MM.1S (cell line): ENCODE results near the gene MAN1C1.

Experiments used
- EZH2 ChIP-seq: fragments of 300-600 bp; sonication (generic); optimal IDR thresholded peaks from 2 replicates; pipeline ENCODE3; 2017; ENCODE audit warnings: low read depth, mild to moderate bottlenecking, antibody characterized with exemption, low read length, mixed read lengths
- EZH2phosphoT487 ChIP-seq: fragments of 300-600 bp; sonication (generic); IDR thresholded peaks from 2 replicates; pipeline ENCODE4 v1.6.1; 2018; ENCODE audit warnings: antibody characterized with exemption, low read length
- TF ChIP-seq, protein P1 (sequence below): fragments of 300-600 bp; sonication (generic); IDR thresholded peaks from 2 replicates; pipeline ENCODE4 v1.5.1; 2016; ENCODE audit warnings: antibody characterized with exemption, low read length, mixed read lengths

- TF ChIP-seq, protein P1, sequence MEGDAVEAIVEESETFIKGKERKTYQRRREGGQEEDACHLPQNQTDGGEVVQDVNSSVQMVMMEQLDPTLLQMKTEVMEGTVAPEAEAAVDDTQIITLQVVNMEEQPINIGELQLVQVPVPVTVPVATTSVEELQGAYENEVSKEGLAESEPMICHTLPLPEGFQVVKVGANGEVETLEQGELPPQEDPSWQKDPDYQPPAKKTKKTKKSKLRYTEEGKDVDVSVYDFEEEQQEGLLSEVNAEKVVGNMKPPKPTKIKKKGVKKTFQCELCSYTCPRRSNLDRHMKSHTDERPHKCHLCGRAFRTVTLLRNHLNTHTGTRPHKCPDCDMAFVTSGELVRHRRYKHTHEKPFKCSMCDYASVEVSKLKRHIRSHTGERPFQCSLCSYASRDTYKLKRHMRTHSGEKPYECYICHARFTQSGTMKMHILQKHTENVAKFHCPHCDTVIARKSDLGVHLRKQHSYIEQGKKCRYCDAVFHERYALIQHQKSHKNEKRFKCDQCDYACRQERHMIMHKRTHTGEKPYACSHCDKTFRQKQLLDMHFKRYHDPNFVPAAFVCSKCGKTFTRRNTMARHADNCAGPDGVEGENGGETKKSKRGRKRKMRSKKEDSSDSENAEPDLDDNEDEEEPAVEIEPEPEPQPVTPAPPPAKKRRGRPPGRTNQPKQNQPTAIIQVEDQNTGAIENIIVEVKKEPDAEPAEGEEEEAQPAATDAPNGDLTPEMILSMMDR, result no peak
- TF ChIP-seq EZH2phosphoT487, result no peak
- TF ChIP-seq EZH2, result no peak
Measured at GRCh38 chr1:25712299-25712970, 95.8 kb downstream of the MAN1C1 start.
